WI38 (cell line): ENCODE measurements around the gene PEX3.

Experiments used
- H3K4me3 ChIP-seq: 2 replicates; pipeline ENCODE4 v1.5.1; 2011; ENCODE audit warnings: low read depth, mild to moderate bottlenecking, control low read depth, low read length
- TF ChIP-seq, protein P1 (sequence below): IDR thresholded peaks from 2 replicates; pipeline ENCODE4 v1.5.1; 2012; ENCODE audit warnings: low read depth, mild to moderate bottlenecking, control low read depth, low read length

PEX3 gene

DNA sequence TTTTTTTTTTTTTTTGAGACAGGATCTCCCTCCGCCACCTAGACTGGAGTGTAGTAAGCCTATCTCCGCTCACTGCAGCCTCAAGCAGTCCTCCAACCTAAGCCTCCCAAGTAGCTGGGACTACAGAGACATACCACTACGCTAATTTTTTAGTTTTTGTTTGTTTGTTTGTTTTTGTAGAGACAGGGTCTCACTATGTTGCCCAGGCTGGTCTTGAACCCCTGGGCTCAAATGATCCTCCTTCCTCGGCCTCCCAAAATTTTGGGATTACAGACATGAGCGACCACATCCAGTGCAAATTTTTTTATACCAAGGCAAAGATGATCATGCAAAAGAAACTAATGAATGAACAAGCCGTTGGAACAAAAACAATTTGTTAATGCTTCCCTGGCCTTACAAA, 55.6 kb downstream of the PEX3 start:
- TF ChIP-seq, protein P1, sequence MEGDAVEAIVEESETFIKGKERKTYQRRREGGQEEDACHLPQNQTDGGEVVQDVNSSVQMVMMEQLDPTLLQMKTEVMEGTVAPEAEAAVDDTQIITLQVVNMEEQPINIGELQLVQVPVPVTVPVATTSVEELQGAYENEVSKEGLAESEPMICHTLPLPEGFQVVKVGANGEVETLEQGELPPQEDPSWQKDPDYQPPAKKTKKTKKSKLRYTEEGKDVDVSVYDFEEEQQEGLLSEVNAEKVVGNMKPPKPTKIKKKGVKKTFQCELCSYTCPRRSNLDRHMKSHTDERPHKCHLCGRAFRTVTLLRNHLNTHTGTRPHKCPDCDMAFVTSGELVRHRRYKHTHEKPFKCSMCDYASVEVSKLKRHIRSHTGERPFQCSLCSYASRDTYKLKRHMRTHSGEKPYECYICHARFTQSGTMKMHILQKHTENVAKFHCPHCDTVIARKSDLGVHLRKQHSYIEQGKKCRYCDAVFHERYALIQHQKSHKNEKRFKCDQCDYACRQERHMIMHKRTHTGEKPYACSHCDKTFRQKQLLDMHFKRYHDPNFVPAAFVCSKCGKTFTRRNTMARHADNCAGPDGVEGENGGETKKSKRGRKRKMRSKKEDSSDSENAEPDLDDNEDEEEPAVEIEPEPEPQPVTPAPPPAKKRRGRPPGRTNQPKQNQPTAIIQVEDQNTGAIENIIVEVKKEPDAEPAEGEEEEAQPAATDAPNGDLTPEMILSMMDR, result no peak

DNA sequence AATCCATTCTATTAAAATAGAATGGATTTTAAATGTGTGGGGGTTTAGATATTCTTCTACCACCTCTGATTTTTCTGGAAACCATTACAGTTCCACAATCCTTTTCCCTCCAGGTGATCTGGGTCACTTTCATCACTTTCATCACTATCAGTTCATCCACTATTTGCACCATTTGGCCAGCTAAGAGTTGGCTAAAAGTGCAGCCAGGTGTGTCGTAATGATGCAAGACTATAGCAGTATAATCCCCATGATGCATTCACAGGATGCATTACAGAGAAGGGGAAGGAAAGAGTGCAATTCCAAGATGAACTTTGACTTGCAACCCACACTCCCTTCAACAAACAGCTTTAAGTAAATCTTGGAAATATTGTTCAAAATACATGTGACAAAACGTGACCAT, 56.0 kb downstream of the PEX3 start:
- TF ChIP-seq, protein P1, result no peak
- H3K4me3 ChIP-seq, result no peak overlapping the region

More for the DNA sequence above, 55.6 kb downstream of the PEX3 start:
- H3K4me3 ChIP-seq, result no peak overlapping the region

DNA sequence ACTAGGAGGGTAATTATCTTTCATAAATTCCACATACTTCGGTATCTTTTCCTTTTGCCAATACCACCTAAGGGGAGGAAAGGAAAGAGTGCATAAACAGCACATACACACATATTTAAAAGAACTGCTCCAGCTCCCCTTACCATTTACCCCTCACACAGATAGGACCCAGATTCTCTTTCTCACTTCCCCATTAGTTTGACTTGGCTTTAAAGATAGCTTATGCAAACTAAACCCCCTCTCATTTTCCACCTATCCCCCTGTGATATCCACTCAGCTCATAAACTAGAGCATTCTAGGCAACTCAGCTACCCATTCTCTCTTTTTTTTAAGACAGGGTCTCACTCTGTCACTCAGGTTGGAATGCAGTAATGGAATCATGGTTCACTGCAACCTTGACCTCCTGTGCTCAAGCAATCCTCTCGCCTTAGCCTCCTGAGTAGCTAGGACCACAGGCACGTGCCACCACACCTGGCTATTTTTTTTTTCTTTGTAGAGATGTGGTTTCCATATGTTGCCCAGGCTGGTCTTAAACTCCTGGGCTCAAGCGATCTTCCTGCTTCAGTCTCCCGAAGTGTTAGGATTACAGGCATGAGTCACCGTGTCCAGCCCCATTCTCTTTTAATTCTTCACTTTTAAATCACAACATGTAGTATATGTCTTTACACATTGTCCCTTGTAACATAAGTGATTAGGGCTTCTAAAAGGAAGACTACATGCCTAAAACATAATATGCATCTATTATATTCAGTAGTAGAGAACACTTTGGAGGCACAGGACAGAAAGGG, 56.9 kb downstream of the PEX3 start:
- TF ChIP-seq, protein P1, result no peak
- H3K4me3 ChIP-seq, result no peak overlapping the region

DNA sequence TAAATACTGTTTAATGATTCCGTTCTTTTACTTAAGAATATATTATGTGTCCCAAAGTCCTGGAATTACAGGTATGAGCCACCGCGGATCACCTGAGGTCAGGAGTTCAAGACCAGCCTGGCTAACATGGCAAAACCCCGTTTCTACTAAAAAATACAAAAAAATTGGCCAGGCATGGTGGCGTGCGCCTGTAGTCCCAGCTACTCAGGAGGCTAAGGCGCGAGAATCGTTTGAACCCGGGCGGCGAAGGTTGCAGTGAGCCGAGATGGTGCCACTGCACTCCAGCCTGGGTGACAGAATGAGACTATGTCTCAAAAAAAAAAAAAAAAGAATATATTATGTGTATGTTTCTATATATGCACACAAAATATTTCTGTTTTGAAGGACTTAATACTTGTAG, 59.7 kb downstream of the PEX3 start:
- peak overlapping the region; percentile 74 for H3K4me3 ChIP-seq

DNA sequence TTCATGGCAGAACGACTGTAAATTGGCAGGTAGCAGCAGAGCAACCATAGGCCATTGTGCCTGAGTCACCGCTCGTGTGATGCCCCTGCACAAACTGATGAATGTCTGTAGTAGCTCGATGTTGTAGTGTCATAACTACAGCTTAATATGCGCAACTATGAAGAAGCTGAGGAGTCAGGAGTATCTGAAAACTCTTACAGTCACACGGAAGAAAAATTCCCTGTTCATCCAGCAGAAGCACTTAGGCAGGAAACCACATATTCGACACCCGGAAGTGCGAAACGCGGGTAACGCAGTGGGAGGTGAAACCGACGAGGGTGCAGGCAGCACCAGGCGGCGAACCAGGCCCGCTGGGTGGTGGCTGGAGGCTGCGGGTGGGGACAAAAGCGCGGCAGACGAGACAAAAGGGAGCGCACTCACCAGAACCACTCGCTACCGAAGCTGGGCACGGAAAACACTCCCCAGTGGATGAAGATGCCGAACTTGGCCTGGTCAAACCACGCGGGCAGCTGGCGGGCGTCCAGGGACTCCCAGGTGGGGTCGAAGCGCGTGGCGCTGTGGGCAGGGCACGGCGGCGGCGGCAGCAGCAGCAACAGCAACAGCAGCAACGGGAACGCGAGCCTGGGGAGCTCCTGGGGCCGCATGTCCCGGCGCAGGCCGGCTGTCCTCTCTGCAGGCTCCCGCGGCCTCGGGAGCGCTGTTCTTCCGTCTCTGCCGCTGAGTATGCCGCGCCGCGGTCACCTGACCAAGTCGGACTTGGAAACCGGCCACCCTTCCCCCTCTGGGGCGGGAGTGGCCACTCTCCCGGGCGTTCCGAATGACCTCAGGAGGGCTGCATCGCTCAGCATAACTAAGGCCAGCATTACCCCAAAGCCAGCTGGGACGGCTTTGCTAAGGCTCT, 60.6 kb downstream of the PEX3 start, which contains the start of gene FUCA2:
Gene FUCA2, minus strand, starts transcription at position 730 of the 901 bp plus-strand sequence. Its CDS starts 86 bp downstream, at position 644.
- TF ChIP-seq, protein P1, result no peak

GRCh38 chr6:143513410-143513809, 62.8 kb downstream of the PEX3 start:
- TF ChIP-seq, protein P1, result peak; percentile 11; the same call in 1 of the 2 replicates
- H3K4me3 ChIP-seq, result no peak overlapping the region

More for the DNA sequence above, 60.6 kb downstream of the PEX3 start, which contains the start of gene FUCA2:
- peak within 1 kb of the TSS; percentile 74 for H3K4me3 ChIP-seq

GRCh38 chr6:143515061-143515760, 64.6 kb downstream of the PEX3 start:
- no peak overlapping the region for H3K4me3 ChIP-seq
- TF ChIP-seq, protein P1, result no peak
